Medulla oblongata (tissue), 1 donor: ENCODE data around the gene GPR137B.

Experiments
- DNase-seq: peaks from one replicate; pipeline ENCODE4 v3.0.0-alpha.2; 2015; ENCODE audit errors: extremely low spot score

Gene GPR137B

DNA sequence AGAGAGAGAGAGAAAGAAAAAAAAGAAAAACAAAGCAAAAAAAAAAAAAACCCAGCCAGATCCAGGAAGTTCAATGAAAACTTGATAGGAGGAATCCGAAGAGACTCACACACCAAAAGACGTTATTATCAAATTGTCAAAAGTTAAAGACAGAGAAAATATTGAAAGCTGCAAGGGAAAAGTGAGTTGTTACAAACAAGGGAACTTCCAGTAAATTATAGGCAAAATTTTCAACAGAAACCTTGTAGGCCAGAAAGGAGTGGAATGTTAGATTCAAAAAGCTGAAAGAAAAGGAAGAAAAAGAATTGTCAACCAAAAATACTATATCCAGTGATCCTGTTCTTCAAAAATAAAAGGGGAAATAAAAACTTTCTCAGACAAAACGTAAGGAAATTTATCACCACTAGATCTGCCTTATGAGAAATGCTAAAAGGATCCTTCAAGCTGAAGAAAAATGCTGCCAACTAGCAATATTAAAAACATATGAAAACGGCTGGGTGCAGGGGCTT lies 115.8 kb downstream of the GPR137B start:
- DNase-seq, result no peak
